GM18511 (cell line): Measurements from ENCODE around the gene CPA4.

Experiments used
- ATAC-seq: cut with Tn5 transposase; IDR thresholded peaks from one replicate; pipeline ENCODE4 v1.9.1; 2021; ENCODE audit warnings: mild to moderate bottlenecking, moderate library complexity; ENCODE audit not compliant: unreplicated experiment

The CPA4 gene

GRCh38 chr7:130342701-130343380 is 49.9 kb downstream of the CPA4 start:
- ATAC-seq = no peak

- ATAC-seq = no peak
These were observed 51.4 kb downstream of the CPA4 start, which contains the start of gene CPA5 for GRCh38 chr7:130344271-130344866. Gene CPA5 (plus strand): TSS chr7:130344816. CDS start chr7:130346486, 1,670 bp downstream.

- no peak for ATAC-seq
These were observed 52.2 kb downstream of the CPA4 start for GRCh38 chr7:130345136-130345535.

GRCh38 chr7:130345725-130346124 is 52.8 kb downstream of the CPA4 start:
- no peak for ATAC-seq

GRCh38 chr7:130346177-130346905 is 53.4 kb downstream of the CPA4 start:
- ATAC-seq = no peak

GRCh38 chr7:130346941-130347340 is 54.0 kb downstream of the CPA4 start:
- ATAC-seq = no peak

- no peak for ATAC-seq
These were observed 57.2 kb downstream of the CPA4 start for GRCh38 chr7:130349911-130350782.

GRCh38 chr7:130350945-130351790 is 58.2 kb downstream of the CPA4 start:
- ATAC-seq = no peak

- no peak for ATAC-seq
These were observed 58.8 kb downstream of the CPA4 start for GRCh38 chr7:130351791-130352090.

- ATAC-seq = no peak
These were observed 59.5 kb downstream of the CPA4 start for GRCh38 chr7:130352194-130353074.

- no peak for ATAC-seq
These were observed 60.2 kb downstream of the CPA4 start for GRCh38 chr7:130353196-130353595.

- ATAC-seq = no peak
These were observed 63.3 kb downstream of the CPA4 start for GRCh38 chr7:130356121-130356875.

- no peak for ATAC-seq
These were observed 64.1 kb downstream of the CPA4 start for GRCh38 chr7:130356876-130357611.

- no peak for ATAC-seq
These were observed 65.5 kb downstream of the CPA4 start for GRCh38 chr7:130358471-130358870.

- no peak for ATAC-seq
These were observed 66.4 kb downstream of the CPA4 start for GRCh38 chr7:130359276-130359857.

- ATAC-seq = no peak
These were observed 67.6 kb downstream of the CPA4 start for GRCh38 chr7:130360518-130360917.

GRCh38 chr7:130361681-130362080 is 68.7 kb downstream of the CPA4 start:
- no peak for ATAC-seq
